IPS-15b (cell line): ENCODE data around the gene CLDND2.
A peak's percentile ranks its signal among the peaks of the same experiment; 100 is the strongest.

Source experiments
- H3K27me3 ChIP-seq: one replicate; pipeline ENCODE4 v1.6.1; 2013; ENCODE audit warnings: low read length; ENCODE audit not compliant: control insufficient read depth, insufficient read depth
- H3K36me3 ChIP-seq: one replicate; pipeline ENCODE4 v1.6.1; 2013; ENCODE audit warnings: low read length; ENCODE audit not compliant: control insufficient read depth, insufficient read depth
- H3K4me1 ChIP-seq: one replicate; pipeline ENCODE4 v1.6.1; 2013; ENCODE audit warnings: mild to moderate bottlenecking, low read length; ENCODE audit not compliant: control insufficient read depth, insufficient read depth
- H3K4me3 ChIP-seq: one replicate; pipeline ENCODE4 v1.5.1; 2013; ENCODE audit warnings: low read depth, low read length
- H3K9ac ChIP-seq: one replicate; pipeline ENCODE4 v1.6.1; 2013; ENCODE audit warnings: low read depth, mild to moderate bottlenecking, low read length
- H3K9me3 ChIP-seq: one replicate; pipeline ENCODE4 v1.6.1; 2013; ENCODE audit warnings: mild to moderate bottlenecking, low read length; ENCODE audit not compliant: control insufficient read depth, insufficient read depth

Gene CLDND2

DNA sequence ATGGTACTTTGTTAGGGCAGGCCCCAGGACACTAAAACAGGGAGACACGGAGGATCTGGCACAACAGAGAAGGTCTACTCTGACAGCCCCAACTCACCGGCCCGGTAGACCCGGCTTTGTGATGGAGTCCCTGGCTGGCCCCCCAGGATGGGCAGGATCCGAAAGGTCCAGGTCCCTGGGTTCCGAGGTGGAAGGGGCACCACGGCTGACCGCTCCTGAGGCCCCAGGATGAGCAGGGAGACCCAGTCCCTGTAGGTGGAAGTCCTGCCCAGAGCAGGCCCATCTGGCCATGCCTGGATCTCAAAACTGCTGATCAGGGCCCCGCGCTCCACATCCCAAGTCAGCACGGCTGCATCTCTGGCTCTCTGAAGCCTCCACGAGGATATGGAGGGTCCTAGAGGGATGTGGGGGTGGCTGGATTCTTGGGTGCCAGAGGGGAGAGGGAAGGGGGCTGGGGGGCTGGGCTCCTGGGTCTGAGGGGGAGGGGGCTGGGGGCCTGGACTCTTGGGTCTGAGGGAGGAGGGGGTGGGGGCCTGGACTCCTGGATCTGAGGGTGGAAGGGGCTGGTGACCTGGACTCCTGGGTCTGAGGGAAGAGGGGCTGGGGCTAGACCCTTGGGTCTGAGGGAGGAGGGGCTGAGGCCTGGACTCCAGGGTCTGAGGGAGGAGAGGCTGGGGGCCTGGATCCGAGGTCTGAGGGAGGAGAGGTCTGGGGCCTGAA is 31.5 kb downstream of the CLDND2 start:
- Histone ChIP-seq H3K9ac (no peak overlapping the region), H3K27me3 (peaks cover 9% of the 10 kb centered on the region), H3K9me3 (no peaks in the 10 kb centered on the region), H3K36me3 (peaks cover 5% of the 10 kb centered on the region), H3K4me1 (peaks cover 3% of the 10 kb centered on the region), H3K4me3 (no peak overlapping the region)

DNA sequence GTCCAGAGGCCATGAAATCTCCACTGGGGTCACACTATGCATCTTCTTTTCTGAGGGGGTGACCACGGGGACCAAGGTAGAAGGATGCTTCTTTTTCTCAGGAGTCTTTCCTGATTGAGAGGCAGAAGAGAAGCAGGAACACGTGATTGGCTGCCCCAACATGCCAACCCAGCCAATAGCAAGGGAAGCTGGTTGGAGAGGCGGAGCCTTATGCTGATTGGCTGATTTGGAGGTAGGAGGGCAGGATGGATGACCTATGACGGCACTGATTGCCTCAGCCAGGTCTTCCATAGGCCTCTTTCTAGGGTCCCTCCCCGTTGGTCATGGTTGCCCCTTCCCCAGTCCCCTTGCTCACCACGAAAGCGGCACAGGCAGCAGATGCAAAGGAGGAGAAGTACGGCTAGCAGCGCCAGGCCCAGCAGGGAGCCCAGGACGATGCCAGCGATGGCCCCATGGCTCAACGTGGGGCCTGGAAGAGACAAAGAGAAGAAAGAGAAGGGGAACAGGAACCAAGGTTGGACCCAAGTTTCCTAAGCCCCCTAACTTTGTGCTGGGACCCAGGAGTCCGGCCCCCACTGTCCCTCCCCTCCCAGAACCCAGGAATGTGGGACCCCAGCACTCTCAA is 34.9 kb downstream of the CLDND2 start:
- Histone ChIP-seq H3K4me1 (no peaks in the 10 kb centered on the region), H3K36me3 (peaks cover 19% of the 10 kb centered on the region), H3K9ac (no peak overlapping the region), H3K4me3 (no peak overlapping the region), H3K27me3 (no peaks in the 10 kb centered on the region), H3K9me3 (no peaks in the 10 kb centered on the region)

DNA sequence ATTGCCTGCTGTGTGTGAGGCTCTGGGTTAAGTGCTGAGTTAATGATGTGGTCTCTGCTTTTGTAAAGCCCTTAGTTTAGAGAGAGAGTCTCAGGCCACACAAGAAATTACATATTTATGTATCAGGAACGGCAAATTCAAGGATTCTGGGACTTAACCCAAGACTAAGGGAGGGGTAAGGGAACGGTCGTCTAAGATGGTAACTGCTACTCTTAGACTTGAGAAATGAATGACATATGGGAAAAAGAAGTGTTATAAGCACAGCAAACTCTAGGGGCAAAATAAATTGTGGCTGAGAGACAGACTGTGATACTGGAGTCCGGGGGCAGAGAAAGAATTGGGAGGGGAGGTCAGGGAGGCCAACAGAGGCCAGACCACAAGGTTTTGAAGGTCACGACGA is 37.1 kb downstream of the CLDND2 start:
- Histone ChIP-seq H3K4me3 (no peak overlapping the region), H3K4me1 (no peaks in the 10 kb centered on the region), H3K9me3 (no peaks in the 10 kb centered on the region), H3K9ac (no peak overlapping the region), H3K36me3 (peaks cover 19% of the 10 kb centered on the region), H3K27me3 (peaks cover 3% of the 10 kb centered on the region)

DNA sequence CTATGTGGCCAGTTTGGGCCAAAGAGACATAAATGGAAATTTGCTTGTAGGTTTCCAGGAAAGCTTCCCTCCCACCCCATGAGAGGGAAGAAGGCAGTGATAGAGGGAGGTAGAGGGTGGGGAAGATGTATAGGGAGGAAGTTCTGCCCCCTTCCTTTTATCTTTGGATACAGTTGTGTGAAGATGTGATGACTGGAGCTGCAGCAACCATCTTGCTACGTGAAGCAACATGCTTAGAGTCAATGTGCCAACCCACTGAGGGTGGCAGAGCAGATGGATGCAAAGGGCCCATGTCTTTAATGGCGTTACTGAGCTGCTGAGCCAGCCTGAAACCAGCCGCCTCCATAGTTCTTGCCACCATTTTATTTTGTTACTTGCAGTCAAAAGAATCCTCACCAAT is 37.6 kb downstream of the CLDND2 start:
- Histone ChIP-seq H3K9me3 (no peaks in the 10 kb centered on the region), H3K36me3 (peaks cover 19% of the 10 kb centered on the region), H3K27me3 (peaks cover 4% of the 10 kb centered on the region), H3K4me1 (no peaks in the 10 kb centered on the region), H3K9ac (no peak overlapping the region), H3K4me3 (no peak overlapping the region)

DNA sequence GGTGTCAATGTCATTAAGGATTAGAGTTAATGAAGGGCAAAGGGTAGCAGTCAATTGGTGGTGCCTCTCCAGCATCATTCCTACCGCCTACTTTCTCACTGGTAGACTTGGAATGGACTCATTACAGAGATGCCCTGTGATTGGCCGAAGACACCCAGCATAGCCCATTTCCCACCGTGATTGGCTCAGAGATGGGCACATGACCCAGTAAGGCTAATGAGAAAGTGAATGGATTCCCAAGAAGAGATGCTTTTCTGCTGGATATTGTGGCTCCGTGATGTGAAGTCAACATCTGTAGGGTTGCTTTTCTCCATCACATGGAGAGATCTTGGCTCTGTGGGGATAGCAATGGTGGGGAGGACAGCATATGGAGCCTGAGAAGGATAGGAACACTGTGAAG is 38.4 kb downstream of the CLDND2 start:
- Histone ChIP-seq H3K9me3 (no peaks in the 10 kb centered on the region), H3K9ac (no peak overlapping the region), H3K4me1 (no peaks in the 10 kb centered on the region), H3K27me3 (peaks cover 9% of the 10 kb centered on the region), H3K36me3 (peaks cover 19% of the 10 kb centered on the region), H3K4me3 (no peak overlapping the region)

DNA sequence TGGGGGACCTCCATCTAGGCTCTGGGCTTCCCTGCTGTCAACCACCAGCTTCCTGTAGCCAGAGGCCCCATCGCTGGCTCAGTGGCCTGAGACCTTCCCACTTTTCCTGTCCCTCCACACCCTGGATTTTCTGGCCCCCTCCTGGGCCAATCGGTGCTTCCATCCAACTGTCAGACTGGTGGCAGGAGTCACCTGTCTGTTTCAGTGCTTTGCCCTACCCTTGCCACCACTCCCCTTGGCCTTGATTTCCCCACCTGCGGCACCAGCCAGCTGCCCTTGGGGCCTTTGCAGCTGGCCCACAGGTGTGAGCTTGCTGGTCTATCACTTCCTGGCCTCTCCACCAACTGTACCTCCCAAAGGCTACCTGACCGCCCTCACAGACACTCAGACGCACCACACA is 39.4 kb downstream of the CLDND2 start:
- peaks cover 9% of the 10 kb centered on the region for H3K27me3 ChIP-seq
- H3K4me3 ChIP-seq, result no peak overlapping the region
- H3K36me3 ChIP-seq, result peaks cover 17% of the 10 kb centered on the region
- H3K9me3 ChIP-seq, result no peaks in the 10 kb centered on the region
- H3K4me1 ChIP-seq, result no peaks in the 10 kb centered on the region
- H3K9ac ChIP-seq, result no peak overlapping the region

DNA sequence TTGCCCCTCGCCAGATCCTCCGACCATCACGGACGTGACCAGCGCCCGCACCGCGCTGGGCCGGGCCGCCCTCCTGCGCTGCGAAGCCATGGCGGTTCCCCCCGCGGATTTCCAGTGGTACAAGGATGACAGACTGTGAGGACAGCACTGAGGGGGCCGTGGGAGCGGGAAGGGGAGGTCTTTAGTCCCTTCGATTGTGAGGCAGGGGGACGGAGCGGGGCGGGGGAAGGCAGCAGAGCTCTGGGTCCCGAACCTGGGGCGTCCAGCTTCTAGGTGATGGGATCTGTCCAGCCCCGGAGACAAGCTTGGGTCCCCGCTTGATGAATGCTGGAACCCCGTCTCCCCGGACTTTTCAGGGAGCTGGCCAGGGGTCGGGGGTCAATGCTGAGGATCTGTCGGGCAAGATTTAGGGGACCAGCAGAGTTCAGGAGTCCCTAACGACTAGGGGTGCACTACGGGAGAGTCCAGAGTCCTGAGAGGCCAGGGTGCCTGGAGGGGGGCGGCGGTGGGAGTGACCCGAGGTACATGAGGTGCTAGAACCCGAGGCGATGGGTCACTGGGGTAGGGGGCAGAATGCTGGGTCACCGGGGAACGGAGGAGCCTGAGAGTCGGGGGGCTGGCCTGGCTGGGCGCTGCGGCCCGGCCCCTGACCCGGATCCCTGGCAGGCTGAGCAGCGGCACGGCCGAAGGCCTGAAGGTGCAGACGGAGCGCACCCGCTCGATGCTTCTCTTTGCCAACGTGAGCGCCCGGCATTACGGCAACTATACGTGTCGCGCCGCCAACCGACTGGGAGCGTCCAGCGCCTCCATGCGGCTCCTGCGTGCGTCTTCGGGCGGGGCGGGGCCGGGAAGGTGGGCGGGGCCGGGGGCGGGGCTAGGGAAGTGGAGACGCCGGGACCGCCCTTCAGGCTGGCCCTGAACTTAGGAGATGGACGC is 41.5 kb downstream of the CLDND2 start:
- no peaks in the 10 kb centered on the region for H3K4me1 ChIP-seq
- H3K9ac ChIP-seq, result peak overlapping the region; percentile 54
- peaks cover 15% of the 10 kb centered on the region for H3K36me3 ChIP-seq
- H3K27me3 ChIP-seq, result peaks cover 11% of the 10 kb centered on the region
- no peaks in the 10 kb centered on the region for H3K9me3 ChIP-seq
- peak overlapping the region; percentile 64 for H3K4me3 ChIP-seq

DNA sequence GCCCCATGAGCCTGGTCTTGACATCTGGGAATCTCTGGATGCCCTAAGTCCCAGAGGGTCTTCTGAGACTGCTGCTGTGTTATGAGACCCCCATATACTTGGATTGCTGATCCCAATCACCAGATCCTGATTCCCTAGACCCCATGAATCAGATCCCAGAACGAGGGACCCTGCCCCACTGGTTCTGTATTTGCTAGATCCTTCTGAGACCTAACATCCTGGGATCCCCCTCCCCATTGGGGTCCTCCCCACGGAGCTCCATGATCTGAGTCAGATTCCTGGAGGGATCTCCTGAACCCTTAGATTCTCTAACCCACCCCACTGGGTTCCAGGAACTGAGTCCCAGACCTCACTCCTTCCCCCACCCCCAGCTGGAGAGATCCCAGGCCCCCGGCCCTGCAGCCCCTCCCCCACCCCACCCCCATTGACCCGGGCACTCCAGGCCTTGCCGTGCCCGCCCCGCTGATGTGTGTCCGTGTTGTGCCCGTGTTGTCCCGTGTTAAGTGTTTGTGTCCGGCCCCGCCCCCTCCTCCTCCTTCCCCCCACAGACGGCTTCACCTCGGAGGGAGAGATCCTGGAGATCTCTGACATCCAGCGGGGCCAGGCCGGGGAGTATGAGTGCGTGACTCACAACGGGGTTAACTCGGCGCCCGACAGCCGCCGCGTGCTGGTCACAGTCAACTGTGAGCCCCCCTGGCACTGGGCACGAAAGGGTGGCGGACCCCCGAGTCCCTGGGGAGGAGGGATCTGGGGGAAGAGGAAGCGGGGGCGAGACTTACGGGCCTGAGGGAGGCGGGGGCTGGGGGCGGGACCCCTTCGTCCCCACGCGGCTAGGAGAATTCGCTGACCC is 42.4 kb downstream of the CLDND2 start:
- Histone ChIP-seq H3K4me1 (no peaks in the 10 kb centered on the region), H3K4me3 (peak overlapping the region; percentile 64), H3K9ac (no peak overlapping the region), H3K9me3 (no peaks in the 10 kb centered on the region), H3K27me3 (peaks cover 11% of the 10 kb centered on the region), H3K36me3 (peaks cover 11% of the 10 kb centered on the region)

DNA sequence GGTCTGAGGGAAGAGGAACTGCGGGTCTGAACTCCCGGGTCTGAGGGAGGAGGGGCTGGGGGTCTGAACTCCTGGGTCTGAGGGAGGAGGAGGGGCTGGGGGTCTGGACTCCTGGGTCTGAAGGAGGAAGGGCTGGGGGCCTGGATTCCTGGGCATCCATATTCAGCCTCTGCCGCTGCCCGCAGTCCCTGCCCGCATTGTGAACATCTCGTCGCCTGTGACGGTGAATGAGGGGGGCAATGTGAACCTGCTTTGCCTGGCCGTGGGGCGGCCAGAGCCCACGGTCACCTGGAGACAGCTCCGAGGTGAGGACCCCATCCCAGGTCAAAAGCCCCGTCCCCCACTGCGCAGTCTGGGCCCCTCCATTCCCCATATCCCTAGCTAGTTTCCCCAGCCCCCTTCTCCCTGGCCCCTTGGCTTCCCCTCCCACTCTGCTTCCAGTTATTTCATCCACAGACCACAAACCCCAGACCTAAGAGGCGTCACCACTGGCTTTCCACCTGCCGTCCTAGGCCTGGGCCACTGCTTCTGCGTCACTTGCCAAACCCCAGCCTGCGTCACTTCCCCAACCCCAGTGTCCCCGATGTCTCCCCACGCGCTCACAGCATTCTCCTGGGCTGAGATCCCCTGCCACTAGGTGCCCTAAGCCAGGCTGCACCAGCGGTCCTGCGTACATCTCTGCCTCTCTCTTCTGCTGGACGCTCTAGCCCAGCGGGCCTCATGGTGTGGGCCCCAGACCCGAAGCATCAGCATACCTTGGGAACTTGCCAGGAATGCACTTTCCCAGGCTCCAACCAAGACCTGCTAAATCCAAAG is 43.4 kb downstream of the CLDND2 start:
- Histone ChIP-seq H3K36me3 (peaks cover 5% of the 10 kb centered on the region), H3K4me1 (no peaks in the 10 kb centered on the region), H3K9me3 (no peaks in the 10 kb centered on the region), H3K4me3 (no peak overlapping the region), H3K9ac (no peak overlapping the region), H3K27me3 (peaks cover 11% of the 10 kb centered on the region)

DNA sequence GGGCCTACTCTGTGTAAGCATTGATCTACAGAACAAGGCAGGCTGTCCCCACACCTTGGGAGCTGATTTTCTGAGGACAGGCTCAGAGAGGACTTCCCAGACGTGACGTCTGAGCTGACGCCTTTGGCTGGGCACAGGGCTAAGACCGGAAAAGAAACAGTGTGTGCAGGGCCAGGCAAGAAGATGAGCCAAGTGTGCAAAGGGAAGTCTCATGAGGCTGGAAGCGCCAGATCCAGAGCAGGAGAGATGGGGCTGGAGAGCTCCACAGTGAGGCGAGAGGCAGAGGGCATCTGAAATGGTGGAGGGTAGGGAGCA is 44.7 kb downstream of the CLDND2 start:
- Histone ChIP-seq H3K27me3 (peaks cover 11% of the 10 kb centered on the region), H3K4me3 (no peak overlapping the region), H3K9me3 (no peaks in the 10 kb centered on the region), H3K4me1 (no peaks in the 10 kb centered on the region), H3K9ac (no peak overlapping the region), H3K36me3 (no peaks in the 10 kb centered on the region)
